Spleen (tissue), 7 donors: ENCODE measurements around the gene SENP3.

ENCODE experiments used
- POLR2AphosphoS5 ChIP-seq, 3 donors: sonication (generic); formaldehyde crosslinking; IDR thresholded peaks; one replicate each; pipeline ENCODE4 v1.5.1; 2017; ENCODE audit warnings: antibody characterized with exemption in 3 of 3
- TF ChIP-seq, protein P1 (sequence below), 11 experiments: fragments of 200-600 bp in 7 of 11; fragments of 450-650 bp in 4 of 11; sonication (generic) in 4 of 11; IDR thresholded peaks in 8 of 11; conservative IDR thresholded peaks in 3 of 11; 1 replicate in 7 of 11; 2 replicates in 4 of 11; pipeline versions ENCODE4 v1.4.0 to v1.8.0; 2016 to 2021; ENCODE audit warnings: antibody characterized with exemption in 11 of 11, inconsistent platforms in 4 of 11, mild to moderate bottlenecking in 1 of 11
- donor health status: DM: no; HTN: no; CAD: no; lungs with moderate emphysema.
- donor health status: DM: no; HTN: no; CAD: no.
- donor health status: DM: no; HTN: no; CAD: no.

DNA sequence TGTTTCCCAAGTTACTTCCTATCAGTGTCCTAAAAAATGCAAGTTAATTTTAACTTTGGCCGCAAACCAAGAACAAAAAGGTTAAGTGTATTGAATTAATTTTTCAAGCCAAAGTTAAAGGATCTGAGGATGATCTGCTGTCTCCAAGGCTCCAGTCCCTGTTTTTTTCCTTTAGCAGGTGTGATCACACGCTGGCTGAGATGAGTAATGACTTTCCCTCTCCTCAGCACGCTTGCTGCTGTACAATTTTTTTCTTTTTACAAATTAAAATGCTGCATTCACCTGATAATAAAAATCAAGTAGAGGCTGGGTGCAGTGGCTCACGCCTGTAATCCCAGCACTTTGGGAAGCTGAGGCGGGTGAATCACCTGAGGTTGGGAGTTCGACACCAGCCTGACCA is 16.8 kb upstream of the SENP3 start:
- no peak for TF ChIP-seq POLR2AphosphoS5 (IDR thresholded peaks at IDR 0.05)
- TF ChIP-seq, protein P1, sequence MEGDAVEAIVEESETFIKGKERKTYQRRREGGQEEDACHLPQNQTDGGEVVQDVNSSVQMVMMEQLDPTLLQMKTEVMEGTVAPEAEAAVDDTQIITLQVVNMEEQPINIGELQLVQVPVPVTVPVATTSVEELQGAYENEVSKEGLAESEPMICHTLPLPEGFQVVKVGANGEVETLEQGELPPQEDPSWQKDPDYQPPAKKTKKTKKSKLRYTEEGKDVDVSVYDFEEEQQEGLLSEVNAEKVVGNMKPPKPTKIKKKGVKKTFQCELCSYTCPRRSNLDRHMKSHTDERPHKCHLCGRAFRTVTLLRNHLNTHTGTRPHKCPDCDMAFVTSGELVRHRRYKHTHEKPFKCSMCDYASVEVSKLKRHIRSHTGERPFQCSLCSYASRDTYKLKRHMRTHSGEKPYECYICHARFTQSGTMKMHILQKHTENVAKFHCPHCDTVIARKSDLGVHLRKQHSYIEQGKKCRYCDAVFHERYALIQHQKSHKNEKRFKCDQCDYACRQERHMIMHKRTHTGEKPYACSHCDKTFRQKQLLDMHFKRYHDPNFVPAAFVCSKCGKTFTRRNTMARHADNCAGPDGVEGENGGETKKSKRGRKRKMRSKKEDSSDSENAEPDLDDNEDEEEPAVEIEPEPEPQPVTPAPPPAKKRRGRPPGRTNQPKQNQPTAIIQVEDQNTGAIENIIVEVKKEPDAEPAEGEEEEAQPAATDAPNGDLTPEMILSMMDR (IDR thresholded peaks at IDR 0.05 in 8 of 11, conservative IDR thresholded peaks at IDR 0.05 in 3 of 11), result no peak
